H1 (cell line): Measurements from ENCODE around the gene KLK1. TPM values are rescaled to one million over a fixed set of nuclear protein-coding genes. Genes with fewer than 3 reads are reported as not detected.

ENCODE experiments used
- ASH2L ChIP-seq: fragments of 200-600, 300-600 bp; sonication (generic); IDR thresholded peaks from one replicate; pipeline ENCODE4 v1.7.1; 2017; ENCODE audit warnings: low read length
- CBX5 ChIP-seq: fragments of 300-800, 300-1000 bp; sonication (generic); IDR thresholded peaks from 2 replicates; pipeline ENCODE4 v1.7.1; 2016; ENCODE audit warnings: antibody characterized with exemption, low read length, low read depth
- CHD7 ChIP-seq: fragments of 300-600 bp; sonication (generic); IDR thresholded peaks from 2 replicates; pipeline ENCODE4 v1.7.1; 2012; ENCODE audit warnings: low read length, moderate library complexity, mild to moderate bottlenecking, inconsistent platforms; ENCODE audit not compliant: insufficient replicate concordance
- CREB1 ChIP-seq: IDR thresholded peaks from 2 replicates; pipeline ENCODE4 v1.6.1; 2012; ENCODE audit warnings: inconsistent platforms
- CTBP2 ChIP-seq: IDR thresholded peaks from 2 replicates; pipeline ENCODE4 v1.7.0; 2011; ENCODE audit warnings: borderline replicate concordance, mild to moderate bottlenecking, moderate library complexity, mixed read lengths, low read length; ENCODE audit not compliant: insufficient read depth, insufficient read length
- E2F6 ChIP-seq: IDR thresholded peaks from 2 replicates; pipeline ENCODE4 v1.6.1; 2012; ENCODE audit warnings: inconsistent platforms
- JUND ChIP-seq: IDR thresholded peaks from 2 replicates; pipeline ENCODE4 v1.6.1; 2011; ENCODE audit warnings: mild to moderate bottlenecking, improper control_type of control experiment, low read length
- POLR2A ChIP-seq, 2 experiments: IDR thresholded peaks; 1 replicate in 1 of 2; 2 replicates in 1 of 2; pipeline ENCODE4 v1.6.1; 2011; ENCODE audit warnings: low read depth in 2 of 2, low read length in 2 of 2, mild to moderate bottlenecking in 2 of 2; ENCODE audit errors: control extremely low read depth in 1 of 2
- SIN3A ChIP-seq, 2 experiments: IDR thresholded peaks in 1 of 2; conservative IDR thresholded peaks in 1 of 2; 2 replicates each; pipeline ENCODE4 v1.6.1; 2011 to 2012; ENCODE audit warnings: low read length in 2 of 2, improper control_type of control experiment in 1 of 2, low read depth in 1 of 2, mild to moderate bottlenecking in 1 of 2
- SUZ12 ChIP-seq: fragments of 200-600 bp; sonication (generic); IDR thresholded peaks from 2 replicates; pipeline ENCODE4 v1.6.1; 2012; ENCODE audit warnings: mild to moderate bottlenecking, inconsistent platforms, low read length, moderate library complexity, mixed read lengths
- polyA plus RNA-seq, 7 experiments: library from polyadenylated mRNA; depleted of rRNA in 3 of 7; stranded (reverse) in 5 of 7; unstranded in 2 of 7; fragments of >200 nt in 5 of 7; fragments of 200-250 nt in 2 of 7; gene quantifications; 1 replicate in 5 of 7; 2 replicates in 1 of 7; 4 replicates in 1 of 7; pipeline versions ENCODE4 v1.2.1 to v1.2.3, GENCODE V29; 2011 to 2013; ENCODE audit warnings: missing spikeins in 2 of 7, mixed read lengths in 2 of 7
- total RNA-seq: library from RNA; stranded (reverse); fragmentation: NEBNext Ultra II Directional; extraction: Animal tissue kit (Norgen Biotek cat#: 25700); gene quantifications from 2 replicates; pipeline ENCODE4 v1.2.1, GENCODE V29; 2021

Gene KLK1
- total and polyA plus RNA-seq, 2 of the 8 experiments (the other 6 are each of a cell fraction or from before 2014, with no cell fraction given), result 3.4 to 4.0 TPM

- TF ChIP-seq CHD7, result no peak
- TF ChIP-seq POLR2A (IDR thresholded peaks at IDR 0.05; ENCODE audit: control extremely low read depth in 1 of 2, low read depth in 2 of 2, low read length in 2 of 2), result no peak
- no peak for TF ChIP-seq SUZ12
- no peak for TF ChIP-seq CTBP2
- TF ChIP-seq SIN3A (conservative IDR thresholded peaks at IDR 0.05 in 1 of 2, IDR thresholded peaks at IDR 0.05 in 1 of 2; ENCODE audit: low read depth in 1 of 2, low read length in 2 of 2), result peak in 1 of 2 experiments; percentile 65; a peak in 1 of 4 replicates
- no peak for TF ChIP-seq E2F6
- TF ChIP-seq JUND, result no peak
- no peak for TF ChIP-seq CBX5
- TF ChIP-seq ASH2L, result peak; percentile 50
- TF ChIP-seq CREB1, result no peak
Observed at GRCh38 chr19:50803633-50804419, 19.8 kb downstream of the KLK1 start (continued).
